Tibial artery (tissue), 4 donors: Measurements from ENCODE around the gene FTH1.
A peak's percentile ranks its signal among the peaks of the same experiment; 100 is the strongest.

ENCODE experiments used
- DNase-seq, 2 donors: peaks; one replicate each; pipeline ENCODE4 v3.0.0-alpha.2; 2019
- H3K27ac ChIP-seq, 2 donors: fragments of 200-600 bp; sonication (generic) in 1 of 2; 1 replicate in 1 of 2; 2 replicates in 1 of 2; pipeline ENCODE4 v1.5.1; 2018 to 2019; ENCODE audit warnings: mild to moderate bottlenecking in 1 of 2
- H3K27me3 ChIP-seq, 2 donors: fragments of 200-600 bp; sonication (generic) in 1 of 2; one replicate each; pipeline versions ENCODE4 v1.5.1 to v1.6.0; 2016 to 2019
- H3K36me3 ChIP-seq, 3 donors: fragments of 200-600 bp; sonication (generic) in 2 of 3; one replicate each; pipeline ENCODE4 v1.5.1; 2016 to 2019; ENCODE audit warnings: mild to moderate bottlenecking in 2 of 3
- H3K4me1 ChIP-seq, 4 donors: fragments of 200-600 bp; sonication (generic) in 2 of 4; 1 replicate in 3 of 4; 2 replicates in 1 of 4; pipeline ENCODE4 v1.5.1; 2016 to 2019
- H3K4me3 ChIP-seq, 2 donors: fragments of 200-600 bp; sonication (generic) in 1 of 2; 1 replicate in 1 of 2; 2 replicates in 1 of 2; pipeline ENCODE4 v1.5.1; 2018 to 2019; ENCODE audit warnings: mild to moderate bottlenecking in 2 of 2
- H3K9me3 ChIP-seq, 3 donors: fragments of 200-600 bp; sonication (generic) in 1 of 3; one replicate each; pipeline ENCODE4 v1.5.1; 2016 to 2019
- CTCF ChIP-seq, 2 experiments: fragments of 200-600 bp in 1 of 2; fragments of 450-650 bp in 1 of 2; IDR thresholded peaks; one replicate each; pipeline ENCODE4 v1.5.1; 2017 to 2019; ENCODE audit warnings: antibody characterized with exemption in 2 of 2, mild to moderate bottlenecking in 1 of 2, moderate library complexity in 1 of 2
- intact Hi-C: fragments of 100-400 bp; cut with DNase I; formaldehyde crosslinking; loops from one replicate; pipeline ENCODE4 v1.15.0; 2023; ENCODE audit warnings: low total_unique reads

The FTH1 gene

GRCh38 chr11:61950035-61950547, 17.3 kb downstream of the FTH1 start, which contains the start of gene BEST1:
BEST1 (plus strand) TSS chr11:61950351; CDS start chr11:61951807, 1,456 bp downstream.
- H3K27me3 ChIP-seq = peaks cover 0 to under 1% of the 10 kb centered on the region in 2 donors
- no peaks in the 10 kb centered on the region for H3K36me3 ChIP-seq
- peak within 1 kb of the TSS in 1 of 2 donors; percentile 20 for H3K27ac ChIP-seq
- no peak within 1 kb of the TSS for H3K4me3 ChIP-seq
- DNase-seq = no peak
- no peaks in the 10 kb centered on the region for H3K9me3 ChIP-seq
- H3K4me1 ChIP-seq = peaks cover 0 to 38% (median 26%) of the 10 kb centered on the region in 4 donors
- intact Hi-C loops = no loop called here
- no peak for TF ChIP-seq CTCF (IDR thresholded peaks at IDR 0.05)

GRCh38 chr11:61949169-61950034, 18.0 kb downstream of the FTH1 start:
- no peak for TF ChIP-seq CTCF (IDR thresholded peaks at IDR 0.05)
- H3K27ac ChIP-seq = peak overlapping the region in 1 of 2 donors; percentile 20

GRCh38 chr11:61948505-61948904, 18.9 kb downstream of the FTH1 start:
- no peak for TF ChIP-seq CTCF (IDR thresholded peaks at IDR 0.05)
- H3K36me3 ChIP-seq = no peaks in the 10 kb centered on the region
- DNase-seq = no peak
- H3K27me3 ChIP-seq = no peaks in the 10 kb centered on the region
- peaks cover 0 to 31% (median 22%) of the 10 kb centered on the region in 4 donors for H3K4me1 ChIP-seq
- H3K4me3 ChIP-seq = no peak overlapping the region
- peak overlapping the region in 1 of 2 donors; percentile 64 for H3K27ac ChIP-seq
- no peaks in the 10 kb centered on the region for H3K9me3 ChIP-seq
- intact Hi-C loops = loop anchor here (2.0 to 5.0 kb wide), 2 partner anchors 78 to 151 kb away; no protein-coding TSS in a partner anchor

More at GRCh38 chr11:61949169-61950034, 18.0 kb downstream of the FTH1 start:
- Histone ChIP-seq H3K4me1 (peaks cover 0 to 31% (median 23%) of the 10 kb centered on the region in 4 donors), H3K27me3 (no peaks in the 10 kb centered on the region), H3K9me3 (no peaks in the 10 kb centered on the region), H3K36me3 (no peaks in the 10 kb centered on the region), H3K4me3 (no peak overlapping the region)
- DNase-seq = peak; percentile 89 to 91
- intact Hi-C loops = loop anchor here (2.0 to 5.0 kb wide), 2 partner anchors 79 to 152 kb away; no protein-coding TSS in a partner anchor

- DNase-seq = peak; percentile 96 to 97
- intact Hi-C loops = loop anchor here (2.0 to 5.0 kb wide), 3 partner anchors 49 to 150 kb away; no protein-coding TSS in a partner anchor
- Histone ChIP-seq H3K27me3 (no peaks in the 10 kb centered on the region), H3K36me3 (no peaks in the 10 kb centered on the region), H3K9me3 (no peaks in the 10 kb centered on the region), H3K4me3 (no peak overlapping the region), H3K27ac (peak overlapping the region; percentile 41 to 64), H3K4me1 (peaks cover 0 to 31% (median 22%) of the 10 kb centered on the region in 4 donors)
- TF ChIP-seq CTCF (IDR thresholded peaks at IDR 0.05) = peak; percentile 93
These were observed 19.8 kb downstream of the FTH1 start for GRCh38 chr11:61947486-61948210.

- no peak overlapping the region for H3K4me3 ChIP-seq
- H3K9me3 ChIP-seq = no peaks in the 10 kb centered on the region
- intact Hi-C loops = loop anchor here (2.0 to 5.0 kb wide), 2 partner anchors 48 to 150 kb away; no protein-coding TSS in a partner anchor
- peak overlapping the region; percentile 41 to 64 for H3K27ac ChIP-seq
- TF ChIP-seq CTCF (IDR thresholded peaks at IDR 0.05) = no peak
- H3K27me3 ChIP-seq = no peaks in the 10 kb centered on the region
- H3K4me1 ChIP-seq = peaks cover 0 to 31% (median 22%) of the 10 kb centered on the region in 4 donors
- H3K36me3 ChIP-seq = no peaks in the 10 kb centered on the region
- DNase-seq = no peak
These were observed 20.5 kb downstream of the FTH1 start for GRCh38 chr11:61946894-61947293.
